Forelimb muscle (tissue), 1 donor: ENCODE measurements around the gene S100A10. TPM values are rescaled to one million over a fixed set of nuclear protein-coding genes. Genes with fewer than 3 reads are reported as not detected.

ENCODE experiments used
- DNase-seq: peaks from one replicate; pipeline ENCODE4 v3.0.0-alpha.2; 2013; ENCODE audit warnings: low read depth
- polyA plus RNA-seq: library from polyadenylated mRNA; unstranded; fragments of 120-200 nt; gene quantifications from one replicate; pipeline ENCODE4 v1.2.1, GENCODE V29; 2013; ENCODE audit not compliant: insufficient read length

The S100A10 gene
- polyA plus RNA-seq, 1 donor, result 169 TPM

GRCh38 chr1:152013664-152014237 is 20.1 kb upstream of the S100A10 start:
- no peak for DNase-seq

- no peak for DNase-seq
Observed at GRCh38 chr1:152009691-152010090, 16.0 kb upstream of the S100A10 start.

GRCh38 chr1:152007047-152007446 is 13.4 kb upstream of the S100A10 start:
- DNase-seq, result no peak

- DNase-seq, result no peak
Observed at GRCh38 chr1:152005360-152005912, 11.8 kb upstream of the S100A10 start.

GRCh38 chr1:152003846-152004442 is 10.3 kb upstream of the S100A10 start:
- DNase-seq, result no peak

GRCh38 chr1:152002960-152003359 is 9.3 kb upstream of the S100A10 start:
- DNase-seq, result no peak

GRCh38 chr1:152001631-152002584 is 8.2 kb upstream of the S100A10 start:
- DNase-seq, result no peak

- DNase-seq, result no peak
Observed at GRCh38 chr1:152000964-152001630, 7.4 kb upstream of the S100A10 start.

- no peak for DNase-seq
Observed at GRCh38 chr1:151998611-151999362, 5.1 kb upstream of the S100A10 start.

GRCh38 chr1:151997284-151997570 is 3.6 kb upstream of the S100A10 start:
- DNase-seq, result no peak

- no peak for DNase-seq
Observed at GRCh38 chr1:151995774-151996173, 2.1 kb upstream of the S100A10 start.

GRCh38 chr1:151994956-151995355 is 1.3 kb upstream of the S100A10 start:
- DNase-seq, result no peak

GRCh38 chr1:151993084-151993733 is 450 bp downstream of the S100A10 start:
- DNase-seq, result no peak

- no peak for DNase-seq
Observed at GRCh38 chr1:151992303-151993083, 1.2 kb downstream of the S100A10 start.

GRCh38 chr1:151991663-151992302 is 1.9 kb downstream of the S100A10 start:
- DNase-seq, result no peak

- DNase-seq, result no peak
Observed at GRCh38 chr1:151990856-151991198, 2.8 kb downstream of the S100A10 start.

GRCh38 chr1:151990058-151990855 is 3.4 kb downstream of the S100A10 start:
- DNase-seq, result no peak

- DNase-seq, result no peak
Observed at GRCh38 chr1:151989211-151989862, 4.3 kb downstream of the S100A10 start.
